SK-N-SH (cell line): ENCODE measurements around the gene ALX1. TPM values are rescaled to one million over a fixed set of nuclear protein-coding genes. Genes with fewer than 3 reads are reported as not detected.

ENCODE experiments used
- CTCF ChIA-PET: fragments of 300-600, 350-600 bp; formaldehyde crosslinking; extraction: SDS; loops from one replicate; lab custom pipeline; 2021; lab: Yijun Ruan, JAX
- POLR2A ChIA-PET: fragments of 350-600 bp; sonication (Branson Sonifier 250); formaldehyde crosslinking; extraction: SDS; loops from one replicate; lab custom pipeline; 2020; ENCODE audit warnings: antibody characterized with exemption, inconsistent platforms; lab: Yijun Ruan, JAX
- DNase-seq: peaks from one replicate; pipeline ENCODE4 v3.0.0; 2012
- H2AFZ ChIP-seq: fragments of 200-600 bp; sonication (generic); 2 replicates; pipeline ENCODE4 v1.8.1; 2016; ENCODE audit warnings: antibody characterized with exemption, mild to moderate bottlenecking, low read depth
- H3F3A ChIP-seq: fragments of 200-600 bp; sonication (generic); replicated peaks from 2 replicates; pipeline ENCODE3; 2016; ENCODE audit warnings: antibody characterized with exemption, mild to moderate bottlenecking; ENCODE audit not compliant: insufficient read depth
- H3K27ac ChIP-seq, 2 experiments: fragments of 200-500 bp in 1 of 2; fragments of 200-600 bp in 1 of 2; sonication (Bioruptor generic) in 1 of 2; sonication (generic), shearing (Covaris generic) in 1 of 2; 2 replicates each; pipeline versions ENCODE4 v1.5.1 to v1.6.1; 2014 to 2016; ENCODE audit warnings: low read depth in 2 of 2, inconsistent platforms in 1 of 2, low read length in 1 of 2, mild to moderate bottlenecking in 1 of 2, mixed read lengths in 1 of 2
- H3K27me3 ChIP-seq: fragments of 200-600 bp; sonication (generic), shearing (Covaris generic); 2 replicates; pipeline ENCODE4 v1.6.1; 2016; ENCODE audit warnings: mixed run types; ENCODE audit not compliant: insufficient read depth
- H3K36me3 ChIP-seq, 2 experiments: fragments of 200-500 bp in 1 of 2; fragments of 200-600 bp in 1 of 2; sonication (Bioruptor generic) in 1 of 2; sonication (generic) in 1 of 2; replicated peaks in 1 of 2; 2 replicates each; pipeline versions ENCODE3 to v1.5.1; 2014 to 2016; ENCODE audit warnings: low read length in 1 of 2, mild to moderate bottlenecking in 1 of 2; ENCODE audit not compliant: insufficient read depth in 2 of 2, control insufficient read depth in 1 of 2
- H3K4me1 ChIP-seq, 2 experiments: fragments of 200-500 bp in 1 of 2; fragments of 200-600 bp in 1 of 2; sonication (Bioruptor generic) in 1 of 2; sonication (generic), shearing (Covaris generic) in 1 of 2; 2 replicates each; pipeline versions ENCODE4 v1.5.1 to v1.6.1; 2014 to 2016; ENCODE audit warnings: low read depth in 1 of 2, low read length in 1 of 2, mixed run types in 1 of 2; ENCODE audit not compliant: insufficient read depth in 2 of 2, control insufficient read depth in 1 of 2
- H3K4me2 ChIP-seq: fragments of 200-600 bp; sonication (generic), shearing (Covaris generic); 2 replicates; pipeline ENCODE4 v1.6.1; 2017; ENCODE audit warnings: mixed run types
- H3K4me3 ChIP-seq, 2 experiments: fragments of 200-500 bp in 1 of 2; fragments of 200-600 bp in 1 of 2; sonication (Bioruptor generic) in 1 of 2; sonication (generic), shearing (Covaris generic) in 1 of 2; 2 replicates each; pipeline versions ENCODE4 v1.5.1 to v1.8.1; 2014 to 2016; ENCODE audit warnings: low read depth in 2 of 2, inconsistent platforms in 1 of 2, low read length in 1 of 2, mild to moderate bottlenecking in 1 of 2, mixed read lengths in 1 of 2, moderate library complexity in 1 of 2
- H3K79me2 ChIP-seq: fragments of 200-600 bp; sonication (generic); 2 replicates; pipeline ENCODE4 v1.8.1; 2017; ENCODE audit warnings: mild to moderate bottlenecking; ENCODE audit not compliant: insufficient read depth
- H3K9ac ChIP-seq: fragments of 200-600 bp; sonication (generic); 2 replicates; pipeline ENCODE4 v1.6.1; 2017; ENCODE audit warnings: mixed run types
- H3K9me2 ChIP-seq: fragments of 200-600 bp; sonication (generic); 2 replicates; pipeline ENCODE4 v1.6.1; 2017; ENCODE audit warnings: mixed run types
- H3K9me3 ChIP-seq: fragments of 200-600 bp; sonication (generic); 2 replicates; pipeline ENCODE4 v1.6.1; 2017; ENCODE audit warnings: mixed run types, mild to moderate bottlenecking, moderate library complexity
- H4K20me1 ChIP-seq: fragments of 200-600 bp; sonication (generic); 2 replicates; pipeline ENCODE4 v1.6.1; 2017; ENCODE audit warnings: mild to moderate bottlenecking, mixed run types; ENCODE audit not compliant: insufficient read depth
- EP300 ChIP-seq, 2 experiments: IDR thresholded peaks; 2 replicates each; pipeline versions ENCODE4 v1.4.0 to v1.6.1; 2012; ENCODE audit warnings: borderline replicate concordance in 1 of 2, low read depth in 1 of 2, low read length in 1 of 2
- FOXJ3 ChIP-seq: sonication (generic); formaldehyde crosslinking; IDR thresholded peaks from 2 replicates; pipeline ENCODE4 v1.5.1; 2020; ENCODE audit warnings: mild to moderate bottlenecking, missing genetic modification reagents
- FOXM1 ChIP-seq: IDR thresholded peaks from 2 replicates; pipeline ENCODE4 v1.4.0; 2012; ENCODE audit warnings: low read depth, mild to moderate bottlenecking
- GABPA ChIP-seq: IDR thresholded peaks from 2 replicates; pipeline ENCODE4 v1.4.0; 2012; ENCODE audit warnings: low read depth, mild to moderate bottlenecking
- IRF3 ChIP-seq: fragments of 150-350 bp; IDR thresholded peaks from 2 replicates; pipeline ENCODE4 v1.6.1; 2016; ENCODE audit warnings: mild to moderate bottlenecking, low read depth, low read length
- JUND ChIP-seq: IDR thresholded peaks from 2 replicates; pipeline ENCODE4 v1.4.0; 2012
- MEF2A ChIP-seq: IDR thresholded peaks from 2 replicates; pipeline ENCODE4 v1.4.0; 2012; ENCODE audit warnings: low read depth, borderline replicate concordance
- PBX3 ChIP-seq: IDR thresholded peaks from 2 replicates; pipeline ENCODE4; 2012
- RCOR1 ChIP-seq: fragments of 150-350 bp; IDR thresholded peaks from 2 replicates; pipeline ENCODE4 v1.6.1; 2017; ENCODE audit warnings: antibody characterized with exemption, low read length
- REST ChIP-seq: IDR thresholded peaks from 2 replicates; pipeline ENCODE4 v1.6.1; 2012; ENCODE audit warnings: mild to moderate bottlenecking, low read depth, low read length, moderate library complexity
- TAF1 ChIP-seq: IDR thresholded peaks from 2 replicates; pipeline ENCODE4 v1.6.1; 2012; ENCODE audit warnings: low read depth, mild to moderate bottlenecking, low read length, moderate library complexity, borderline replicate concordance
- TEAD4 ChIP-seq: IDR thresholded peaks from 2 replicates; pipeline ENCODE4 v1.4.0; 2012; ENCODE audit warnings: mild to moderate bottlenecking, borderline replicate concordance; ENCODE audit not compliant: insufficient read depth
- USF1 ChIP-seq: IDR thresholded peaks from 2 replicates; pipeline ENCODE4 v1.4.0; 2012; ENCODE audit warnings: low read depth, borderline replicate concordance
- YY1 ChIP-seq: IDR thresholded peaks from 2 replicates; pipeline ENCODE4 v1.4.0; 2012; ENCODE audit warnings: low read depth, mild to moderate bottlenecking
- WGBS: methylation state at CpG from one replicate; pipeline ENCODE4 v1.1.6; 2017; ENCODE audit warnings: low lambda C conversion rate; 5-methylcytosine and 5-hydroxymethylcytosine counted together
- polyA plus RNA-seq, 3 experiments: library from polyadenylated mRNA; depleted of rRNA; stranded (reverse); fragments of >200 nt; gene quantifications; 2 replicates each; pipeline ENCODE4 v1.2.3, GENCODE V29; 2012

ALX1 gene
- polyA plus RNA-seq, 1 of the 3 experiments (the other 2 are of a cell fraction), result not detected

GRCh38 chr12:85308374-85308773 is 28.4 kb downstream of the ALX1 start:
- Histone ChIP-seq H2AFZ (no peak overlapping the region), H3K9me2 (no peaks in the 10 kb centered on the region), H3K4me3 (no peak overlapping the region), H3K79me2 (no peaks in the 10 kb centered on the region), H4K20me1 (no peaks in the 10 kb centered on the region), H3K4me1 (no peaks in the 10 kb centered on the region), H3K27me3 (no peaks in the 10 kb centered on the region), H3K36me3 (no peaks in the 10 kb centered on the region), H3K9ac (no peak overlapping the region), H3K9me3 (no peaks in the 10 kb centered on the region), H3K27ac (no peak overlapping the region)
- no peak for DNase-seq
- 23% methylated on average over 5 of the region's 5 CpGs for WGBS
- CTCF ChIA-PET, result interaction anchor here (0.8 to 1.4 kb wide), 5 partner anchors 25 to 231 kb away, joined by 3 read pairs; no protein-coding TSS in a partner anchor
- TF ChIP-seq FOXM1 (no peak), USF1 (no peak), GABPA (no peak)
- TF ChIP-seq, all 33 proteins: peak for 0
- Histone ChIP-seq H3K4me2 (no peak overlapping the region), H3F3A (no peaks in the 10 kb centered on the region)
- POLR2A ChIA-PET, result no interaction called here

GRCh38 chr12:85309125-85309566 is 29.1 kb downstream of the ALX1 start:
- ChIA-PET CTCF (interaction anchor here (0.7 to 2.7 kb wide), 13 partner anchors 9 to 1697 kb away, joined by 3 to 12 read pairs (median 3); no protein-coding TSS in a partner anchor), POLR2A (no interaction called here)
- 34% methylated on average over 5 of the region's 5 CpGs for WGBS
- Histone ChIP-seq H3K79me2 (no peaks in the 10 kb centered on the region), H3K36me3 (no peaks in the 10 kb centered on the region), H3K4me3 (no peak overlapping the region), H3K9ac (no peak overlapping the region), H3K9me3 (no peaks in the 10 kb centered on the region), H2AFZ (no peak overlapping the region), H3F3A (no peaks in the 10 kb centered on the region), H4K20me1 (no peaks in the 10 kb centered on the region), H3K27me3 (no peaks in the 10 kb centered on the region), H3K27ac (no peak overlapping the region), H3K4me1 (no peaks in the 10 kb centered on the region), H3K4me2 (no peak overlapping the region), H3K9me2 (no peaks in the 10 kb centered on the region)
- DNase-seq, result no peak
- no peak for TF ChIP-seq TAF1
- no peak for TF ChIP-seq MEF2A
- TF ChIP-seq YY1, result no peak
- no peak for TF ChIP-seq PBX3

GRCh38 chr12:85310025-85310424 is 30.0 kb downstream of the ALX1 start:
- Histone ChIP-seq H3K27ac (no peak overlapping the region), H3K4me2 (no peak overlapping the region), H3K9ac (no peak overlapping the region), H3K36me3 (no peaks in the 10 kb centered on the region), H2AFZ (no peak overlapping the region), H3K4me1 (no peaks in the 10 kb centered on the region), H3K9me3 (no peaks in the 10 kb centered on the region), H3K9me2 (no peaks in the 10 kb centered on the region), H3F3A (no peaks in the 10 kb centered on the region), H3K27me3 (no peaks in the 10 kb centered on the region), H3K4me3 (no peak overlapping the region), H4K20me1 (no peaks in the 10 kb centered on the region), H3K79me2 (no peaks in the 10 kb centered on the region)
- DNase-seq, result no peak
- POLR2A ChIA-PET, result no interaction called here
- CTCF ChIA-PET, result interaction anchor here (0.8 to 2.7 kb wide), 11 partner anchors 8 to 138 kb away, joined by 3 to 12 read pairs (median 4); no protein-coding TSS in a partner anchor
- WGBS, result 32% methylated on average over 3 of the region's 3 CpGs
- TF ChIP-seq RCOR1 (no peak), EP300 (IDR thresholded peaks at IDR 0.05; ENCODE audit: borderline replicate concordance in 1 of 2, low read depth in 1 of 2, low read length in 1 of 2) (no peak), JUND (no peak), TEAD4 (no peak), YY1 (no peak), FOXJ3 (CRISPR knock-in tag) (no peak), TAF1 (no peak), IRF3 (no peak), PBX3 (no peak), REST (no peak)
